Hepatocyte (in vitro differentiated cells): Measurements from ENCODE around the gene CTNNBIP1.

Source experiments
- EZH2 ChIP-seq: fragments of 200-600 bp; sonication (generic); IDR thresholded peaks from 2 replicates; pipeline ENCODE4 v1.6.1; 2016; ENCODE audit warnings: antibody characterized with exemption, mild to moderate bottlenecking, borderline replicate concordance
- TF ChIP-seq, protein P1 (sequence below): fragments of 200-600 bp; sonication (generic); IDR thresholded peaks from 2 replicates; pipeline ENCODE4 v1.5.1; 2016; ENCODE audit warnings: antibody characterized with exemption, mild to moderate bottlenecking; ENCODE audit not compliant: poor library complexity

DNA sequence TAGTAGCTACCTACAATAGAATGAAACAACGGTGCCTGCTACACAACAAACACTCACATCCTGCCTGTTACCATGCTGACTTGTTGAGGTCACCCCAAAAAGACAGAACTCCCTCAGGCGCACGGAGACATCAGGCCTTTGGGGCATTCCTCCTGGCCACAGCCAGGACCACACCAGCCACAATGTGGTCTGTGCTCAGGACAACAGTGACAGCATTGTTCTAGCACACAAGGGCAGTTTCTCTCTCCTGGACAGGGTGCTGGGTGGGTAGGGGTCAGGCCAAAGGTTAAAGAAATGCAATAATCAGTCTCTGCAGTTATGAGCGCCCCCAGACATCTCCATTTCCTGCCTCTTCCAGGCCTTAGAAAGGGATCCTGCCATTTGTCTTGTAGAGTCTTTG lies 39.5 kb downstream of the CTNNBIP1 start:
- TF ChIP-seq, protein P1, sequence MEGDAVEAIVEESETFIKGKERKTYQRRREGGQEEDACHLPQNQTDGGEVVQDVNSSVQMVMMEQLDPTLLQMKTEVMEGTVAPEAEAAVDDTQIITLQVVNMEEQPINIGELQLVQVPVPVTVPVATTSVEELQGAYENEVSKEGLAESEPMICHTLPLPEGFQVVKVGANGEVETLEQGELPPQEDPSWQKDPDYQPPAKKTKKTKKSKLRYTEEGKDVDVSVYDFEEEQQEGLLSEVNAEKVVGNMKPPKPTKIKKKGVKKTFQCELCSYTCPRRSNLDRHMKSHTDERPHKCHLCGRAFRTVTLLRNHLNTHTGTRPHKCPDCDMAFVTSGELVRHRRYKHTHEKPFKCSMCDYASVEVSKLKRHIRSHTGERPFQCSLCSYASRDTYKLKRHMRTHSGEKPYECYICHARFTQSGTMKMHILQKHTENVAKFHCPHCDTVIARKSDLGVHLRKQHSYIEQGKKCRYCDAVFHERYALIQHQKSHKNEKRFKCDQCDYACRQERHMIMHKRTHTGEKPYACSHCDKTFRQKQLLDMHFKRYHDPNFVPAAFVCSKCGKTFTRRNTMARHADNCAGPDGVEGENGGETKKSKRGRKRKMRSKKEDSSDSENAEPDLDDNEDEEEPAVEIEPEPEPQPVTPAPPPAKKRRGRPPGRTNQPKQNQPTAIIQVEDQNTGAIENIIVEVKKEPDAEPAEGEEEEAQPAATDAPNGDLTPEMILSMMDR = no peak
- TF ChIP-seq EZH2 = no peak
